Thyroid gland (tissue), 4 donors: Measurements from ENCODE around the gene SCP2.

Source experiments
- CTCF ChIP-seq, 6 experiments: fragments of 200-600 bp in 3 of 6; fragments of 450-650 bp in 3 of 6; sonication (generic) in 3 of 6; IDR thresholded peaks; one replicate each; pipeline ENCODE4 v1.5.1; 2016 to 2019; ENCODE audit warnings: antibody characterized with exemption in 6 of 6, mild to moderate bottlenecking in 2 of 6, inconsistent platforms in 1 of 6, moderate library complexity in 1 of 6
- POLR2A ChIP-seq, 2 donors: fragments of 450-650 bp; IDR thresholded peaks; one replicate each; pipeline ENCODE4 v1.6.1; 2017; ENCODE audit warnings: antibody characterized with exemption in 2 of 2, mild to moderate bottlenecking in 2 of 2, moderate library complexity in 1 of 2

- no peak for TF ChIP-seq CTCF (IDR thresholded peaks at IDR 0.05)
- TF ChIP-seq POLR2A (IDR thresholded peaks at IDR 0.05), result no peak
These were observed 119.9 kb downstream of the SCP2 start for GRCh38 chr1:53046930-53047329.
